Measurements from ENCODE around the gene SLC44A5.

DNA sequence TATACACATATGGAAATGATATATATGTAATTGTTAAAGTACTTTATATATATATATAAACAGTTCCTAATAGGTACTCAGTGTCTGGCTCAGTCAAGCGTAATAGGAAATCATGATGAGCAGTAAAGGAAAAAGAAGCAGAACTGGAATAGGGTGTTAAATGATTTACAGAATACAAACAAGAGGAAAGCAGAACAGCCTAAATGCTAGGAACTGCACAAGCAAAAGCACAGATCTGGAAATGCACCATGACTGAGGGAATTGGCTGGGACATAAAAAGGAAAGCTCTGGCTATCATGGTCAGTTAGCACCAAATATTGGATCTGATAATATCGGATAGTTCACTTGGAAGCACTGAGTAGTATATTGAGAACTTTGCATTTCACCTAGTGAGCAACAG, 51.8 kb downstream of the SLC44A5 start:
- TF ChIP-seq POLR2A (IDR thresholded peaks at IDR 0.05; ENCODE audit: low read length) (no peak), GATA1 (IDR thresholded peaks at IDR 0.05; ENCODE audit: low read depth, low read length) (no peak)

All from erythroblast (primary cell).